ENCODE measurements around the gene OPN5.

OPN5 gene

GRCh38 chr6:47859175-47859574, 77.3 kb downstream of the OPN5 start:
- DNase-seq (ENCODE audit: low read depth in 2 of 2, low spot score in 1 of 2): no peak

DNA sequence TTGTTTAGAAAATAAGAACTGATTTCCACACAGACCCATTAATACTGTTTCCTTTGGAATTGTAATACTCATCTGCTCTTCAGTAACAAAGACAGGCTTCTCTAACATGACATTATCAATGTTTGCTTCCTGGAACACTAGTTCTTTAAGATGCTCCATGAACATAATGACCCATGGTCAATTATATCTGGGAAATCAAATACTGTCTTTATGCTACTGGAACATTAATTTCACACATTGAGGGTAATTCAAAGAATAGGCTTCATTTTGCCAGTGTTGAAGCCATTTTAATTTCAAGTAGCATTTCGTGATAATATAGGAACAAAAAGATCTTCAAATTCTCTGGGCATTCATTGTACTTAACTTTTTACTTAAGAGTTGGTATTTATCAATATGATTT, 80.9 kb downstream of the OPN5 start:
- DNase-seq (ENCODE audit: low read depth in 2 of 2, low spot score in 1 of 2): no peak

DNA sequence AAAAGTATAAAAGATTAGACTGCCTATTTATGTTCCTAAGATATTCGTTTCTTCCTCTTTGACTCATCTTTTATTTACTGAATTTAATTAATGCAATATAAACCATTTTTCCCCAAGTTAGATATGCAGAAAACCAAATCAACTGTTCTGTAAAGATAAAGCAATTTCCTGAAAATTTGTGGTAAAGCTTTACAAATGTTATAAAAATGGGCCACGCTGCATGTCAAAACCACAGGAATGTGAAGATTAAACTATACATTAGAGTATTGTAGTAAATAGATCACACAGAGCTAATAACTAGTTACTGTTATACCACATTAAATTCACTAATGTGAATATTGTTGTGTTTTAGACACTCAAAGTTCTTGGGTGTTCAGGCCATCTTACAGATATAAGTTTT, 83.4 kb downstream of the OPN5 start:
- no peak for DNase-seq (ENCODE audit: low read depth in 2 of 2, low spot score in 1 of 2)

- DNase-seq (ENCODE audit: low read depth in 2 of 2, low spot score in 1 of 2): no peak
Measured at GRCh38 chr6:47875593-47875992, 93.8 kb downstream of the OPN5 start.

All from stimulated activated CD8-positive, alpha-beta memory T cell treated with anti-CD3 and anti-CD28 coated beads, Interleukin-4, amount 100 ng/mL, for 4 hours (primary cell).